COLO668 (cell line): ENCODE measurements around the gene NKAIN4.

Experiments used
- DNase-seq: peaks from one replicate; lab custom pipeline; 2025; ENCODE audit not compliant: unreplicated experiment; lab: John Stamatoyannopoulos, UW

The NKAIN4 gene

GRCh38 chr20:63288581-63289251 is 34.5 kb upstream of the NKAIN4 start:
- no peak for DNase-seq

- no peak for DNase-seq
Measured at GRCh38 chr20:63287697-63288580, 33.7 kb upstream of the NKAIN4 start.

- no peak for DNase-seq
Measured at GRCh38 chr20:63286781-63287696, 32.8 kb upstream of the NKAIN4 start.

GRCh38 chr20:63285636-63286615 is 31.7 kb upstream of the NKAIN4 start:
- DNase-seq: no peak

DNA sequence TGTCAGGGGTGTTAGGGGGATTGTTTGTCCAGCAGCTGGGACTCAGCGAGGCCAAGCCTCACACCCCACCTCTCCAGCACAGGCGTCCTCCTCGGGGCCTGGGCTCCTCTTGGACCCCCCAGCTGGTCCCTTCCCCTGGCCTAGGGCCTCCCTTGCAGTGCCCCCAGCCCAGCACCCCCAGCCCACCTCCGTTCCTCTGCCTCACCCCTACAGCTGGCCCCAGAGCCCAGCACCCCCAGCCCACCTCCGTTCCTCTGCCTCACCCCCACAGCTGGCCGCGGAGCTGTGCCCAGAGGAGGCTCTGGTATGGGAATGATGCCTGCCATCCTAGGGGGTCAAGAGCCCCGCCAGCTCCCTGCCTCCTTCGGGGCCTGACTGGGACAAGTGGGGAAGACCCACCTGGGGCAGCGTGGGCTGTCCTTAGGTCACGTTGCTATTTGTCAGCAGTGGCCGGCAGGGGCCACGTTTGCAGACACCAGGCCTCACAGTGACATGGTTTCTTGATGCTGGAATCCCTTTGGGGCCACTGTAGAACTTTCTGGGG is 30.8 kb upstream of the NKAIN4 start:
- DNase-seq: no peak

- no peak for DNase-seq
Measured at GRCh38 chr20:63284544-63284949, 30.3 kb upstream of the NKAIN4 start.

DNA sequence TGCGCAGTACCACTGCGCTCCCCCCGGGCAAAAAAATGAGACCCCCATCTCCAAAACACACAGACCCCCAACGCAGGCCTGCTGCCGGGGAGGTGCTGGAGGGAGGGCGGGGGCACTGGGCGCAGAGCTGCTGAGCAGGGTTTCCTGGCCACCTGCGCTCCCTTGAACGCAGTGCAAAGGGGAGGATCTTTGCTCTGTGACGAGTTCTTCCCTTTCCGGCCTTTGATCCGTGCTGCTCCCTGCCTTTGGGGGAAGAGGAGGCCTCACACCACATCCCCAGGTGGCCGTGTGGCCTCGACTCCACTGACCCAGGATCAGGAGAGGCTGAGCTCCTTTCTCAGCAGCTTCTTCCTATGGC is 29.8 kb upstream of the NKAIN4 start:
- DNase-seq: no peak

DNA sequence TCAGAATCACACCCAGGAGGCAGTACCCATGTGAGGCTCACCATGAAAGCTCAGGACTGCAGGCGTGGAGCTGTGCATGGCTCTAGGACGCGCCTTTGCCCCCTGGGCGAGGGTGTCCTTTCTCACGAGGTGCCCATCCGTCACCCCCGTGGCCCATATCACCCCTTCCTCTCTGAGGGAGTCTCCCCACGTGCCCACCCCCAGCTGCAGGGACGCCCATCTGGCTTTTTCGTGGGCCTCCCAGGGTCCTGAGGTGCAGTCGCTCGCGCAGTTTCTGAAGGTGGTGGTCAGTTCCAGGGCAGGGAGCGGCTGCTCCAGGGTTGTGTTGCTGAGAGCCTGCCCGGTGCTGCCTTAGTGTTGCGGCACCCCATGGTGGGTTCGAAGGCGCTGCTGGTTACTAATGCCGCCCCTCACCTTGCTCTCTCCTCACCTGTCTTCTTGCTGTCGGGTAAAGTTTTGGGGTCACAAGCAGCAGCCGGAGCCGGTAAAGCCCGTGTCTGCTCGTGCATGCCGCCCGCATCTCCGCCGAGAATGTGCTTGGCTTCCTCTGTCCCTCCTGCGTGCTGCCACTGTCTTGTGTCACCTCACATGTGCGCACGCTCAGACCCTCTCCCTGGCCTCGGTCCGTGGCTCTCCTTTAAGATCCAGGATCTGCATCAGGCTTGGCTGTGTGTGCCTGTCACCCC is 29.3 kb upstream of the NKAIN4 start:
- DNase-seq: no peak

DNA sequence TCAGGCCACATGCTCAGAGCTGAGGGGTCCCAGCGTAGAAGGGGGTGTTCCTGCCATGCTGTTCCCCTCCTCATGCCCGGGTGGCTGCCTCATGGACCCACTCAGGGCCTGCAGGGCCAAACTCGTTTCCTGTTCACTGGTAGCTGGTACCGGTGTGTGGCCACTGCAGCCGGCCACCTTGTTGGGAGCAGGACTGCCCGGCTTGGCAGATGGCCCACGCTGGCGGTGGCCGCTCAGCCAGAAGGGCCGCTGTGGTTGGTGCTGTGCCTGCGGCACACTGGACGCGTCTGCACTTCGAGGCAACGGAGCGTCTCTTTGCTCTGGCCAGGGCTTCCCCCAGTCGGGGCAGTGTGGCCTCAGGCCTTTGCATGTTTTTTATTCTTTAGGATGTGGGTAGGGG is 28.7 kb upstream of the NKAIN4 start:
- DNase-seq: no peak

DNA sequence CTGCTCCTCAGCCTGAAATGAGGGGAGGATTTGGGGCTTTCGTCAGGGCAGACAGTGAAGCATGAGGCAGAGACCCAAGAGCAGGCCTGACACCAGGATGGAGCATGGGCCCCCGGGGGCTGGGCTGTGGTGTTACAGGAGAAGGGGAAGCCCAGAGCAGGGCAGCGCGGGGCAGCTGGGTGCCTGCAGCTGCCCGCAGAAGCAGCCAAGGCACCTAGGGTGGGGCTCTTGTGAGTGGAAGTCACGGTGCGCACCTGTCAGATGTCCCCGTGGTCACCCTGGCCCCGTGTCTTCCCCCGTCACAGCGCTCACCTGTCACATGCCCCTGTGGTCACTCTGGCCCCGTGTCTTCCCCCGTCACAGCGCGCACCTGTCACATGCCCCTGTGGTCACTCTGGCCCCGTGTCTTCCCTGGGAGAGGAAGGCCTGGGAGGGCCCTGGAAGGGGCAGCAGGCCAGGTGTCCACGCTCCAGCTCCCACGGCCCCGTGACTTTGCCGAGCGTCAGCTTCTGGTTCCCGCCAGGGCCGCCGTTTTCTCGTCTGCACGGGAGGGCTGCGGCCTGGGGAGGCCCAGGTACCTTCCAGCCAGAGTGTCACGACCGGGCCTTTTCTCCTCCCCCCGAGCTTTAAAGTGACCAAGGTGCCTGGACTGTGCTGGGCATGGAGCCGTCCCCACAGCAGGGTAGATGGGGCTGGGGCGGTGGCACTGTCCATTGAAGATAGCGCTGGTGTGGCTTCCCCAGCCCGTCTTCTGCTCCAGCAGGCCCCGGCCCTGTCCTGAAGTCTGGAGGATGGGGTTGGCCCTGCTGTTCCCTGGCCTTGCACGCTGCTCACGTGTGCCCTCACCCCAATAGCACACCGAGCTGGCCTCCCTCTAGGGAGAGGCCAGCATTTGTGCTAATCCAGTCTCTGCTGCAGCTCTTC is 27.7 kb upstream of the NKAIN4 start:
- DNase-seq: no peak

- DNase-seq: no peak
Measured at GRCh38 chr20:63280929-63281545, 26.8 kb upstream of the NKAIN4 start.

- DNase-seq: no peak
Measured at GRCh38 chr20:63280371-63280770, 26.1 kb upstream of the NKAIN4 start.

- no peak for DNase-seq
Measured at GRCh38 chr20:63279931-63280330, 25.7 kb upstream of the NKAIN4 start.

DNA sequence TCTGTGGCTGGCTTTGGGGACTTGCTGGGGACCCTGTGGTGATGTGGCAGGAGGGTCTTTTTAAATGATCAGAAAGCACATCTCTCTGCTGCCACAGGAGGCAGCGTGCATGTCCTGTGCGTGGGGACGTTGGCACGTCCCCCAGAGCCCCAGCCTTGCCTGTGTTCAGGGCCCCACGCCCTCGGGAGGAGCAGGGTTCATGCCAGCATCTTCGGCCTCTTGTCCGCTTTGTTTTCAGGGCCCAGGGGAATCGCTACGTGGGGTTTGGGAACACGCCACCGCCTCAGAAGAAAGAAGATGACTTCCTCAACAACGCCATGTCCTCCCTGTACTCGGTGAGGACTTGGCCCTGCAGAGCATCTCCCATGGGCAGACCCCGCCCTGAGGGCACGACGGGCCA is 24.4 kb upstream of the NKAIN4 start:
- DNase-seq: no peak

- no peak for DNase-seq
Measured at GRCh38 chr20:63277466-63278272, 23.4 kb upstream of the NKAIN4 start.

- DNase-seq: no peak
Measured at GRCh38 chr20:63276956-63277355, 22.7 kb upstream of the NKAIN4 start.

- DNase-seq: no peak
Measured at GRCh38 chr20:63275825-63276224, 21.6 kb upstream of the NKAIN4 start.
